ENCODE data around the gene TRIM32. TPM values are rescaled to one million over a fixed set of nuclear protein-coding genes. Genes with fewer than 3 reads are reported as not detected.

TRIM32 gene
- total and polyA plus RNA-seq, 2 donors (not counting 1 experiment from before 2014, with no cell fraction given), result 3.6 to 14.1 TPM

DNA sequence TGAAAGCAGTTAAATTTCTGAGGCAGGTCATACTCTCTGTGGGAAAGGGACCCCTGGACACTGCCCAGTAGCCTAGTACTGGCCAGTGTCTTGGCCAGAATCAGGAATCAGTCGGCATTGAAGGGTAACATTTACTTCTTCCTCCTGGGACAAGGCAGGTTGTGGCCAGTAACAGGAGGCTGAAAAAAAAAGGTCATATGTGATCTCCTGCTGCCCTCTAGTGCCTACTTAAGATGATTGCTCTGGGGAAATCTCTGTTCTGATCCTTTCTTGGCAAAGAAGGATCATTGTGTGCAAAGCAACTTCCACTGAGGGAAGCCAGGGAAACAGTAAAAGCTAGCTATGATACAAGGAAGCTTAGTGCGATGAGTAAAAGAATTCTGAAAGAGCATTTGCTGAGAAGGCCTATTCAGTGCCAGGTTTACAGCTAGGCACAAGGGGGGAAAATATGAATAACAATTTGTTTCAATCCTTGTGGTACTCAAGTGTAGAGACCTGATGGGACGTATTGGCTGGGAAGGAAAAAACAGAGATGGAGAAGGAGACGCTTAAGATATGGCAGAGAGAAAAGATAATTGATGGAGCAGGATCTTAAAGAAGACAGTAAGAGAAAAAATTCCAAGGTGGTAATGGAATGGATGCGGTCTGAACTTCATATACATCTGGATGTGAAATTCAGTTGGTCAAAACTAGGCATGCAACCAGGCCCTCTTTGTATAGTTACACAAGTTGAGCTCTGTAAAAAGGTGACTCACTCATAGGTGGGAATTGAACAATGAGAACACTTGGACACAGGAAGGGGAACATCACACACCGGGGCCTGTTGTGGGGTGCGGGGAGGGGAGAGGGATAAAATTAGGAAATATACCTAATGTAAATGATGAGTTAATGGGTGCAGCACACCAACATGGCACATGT is 25.8 kb upstream of the TRIM32 start:
- H3K9me3 ChIP-seq (ENCODE audit: control extremely low read depth in 1 of 3, control insufficient read depth in 2 of 3, insufficient read depth in 1 of 3, low read length in 2 of 3), result no peaks in the 10 kb centered on the region

More for the DNA sequence above, 25.8 kb upstream of the TRIM32 start:
- CTCF ChIA-PET, result interaction anchor here (0.8 to 3.7 kb wide), 2 partner anchors 20 to 1068 kb away, joined by 3 to 22 read pairs; no protein-coding TSS in a partner anchor
- no peak overlapping the region for H3K4me3 ChIP-seq (ENCODE audit: control extremely low read depth in 1 of 5, extremely low read depth in 1 of 5, insufficient read depth in 1 of 5, low read depth in 2 of 5, low read length in 4 of 5)
- Mint-ChIP-seq H3K27me3 (no peaks in the 10 kb centered on the region), H3K27ac (no peak overlapping the region), H3K9me3 (ENCODE audit: insufficient read depth) (no peaks in the 10 kb centered on the region), H3K4me1 (no peaks in the 10 kb centered on the region), H3K4me3 (no peak overlapping the region)
- WGBS (ENCODE audit: insufficient coverage), result 57% methylated on average over 5 of the region's 7 CpGs
- intact Hi-C loops (cut with micrococcal nuclease), result no loop called here
- no peak overlapping the region for H3K9ac ChIP-seq (ENCODE audit: low read length)
- peak; percentile 48 for DNase-seq
- H4K20me1 ChIP-seq (ENCODE audit: control insufficient read depth, insufficient read depth, low read length, poor library complexity, severe bottlenecking), result no peaks in the 10 kb centered on the region
- POLR2A ChIA-PET, result no interaction called here
- TF ChIP-seq EZH2 (IDR thresholded peaks at IDR 0.05; ENCODE audit: borderline replicate concordance, insufficient read depth, low read depth, low read length, poor library complexity, severe bottlenecking), result no peak
- TF ChIP-seq, protein P1, sequence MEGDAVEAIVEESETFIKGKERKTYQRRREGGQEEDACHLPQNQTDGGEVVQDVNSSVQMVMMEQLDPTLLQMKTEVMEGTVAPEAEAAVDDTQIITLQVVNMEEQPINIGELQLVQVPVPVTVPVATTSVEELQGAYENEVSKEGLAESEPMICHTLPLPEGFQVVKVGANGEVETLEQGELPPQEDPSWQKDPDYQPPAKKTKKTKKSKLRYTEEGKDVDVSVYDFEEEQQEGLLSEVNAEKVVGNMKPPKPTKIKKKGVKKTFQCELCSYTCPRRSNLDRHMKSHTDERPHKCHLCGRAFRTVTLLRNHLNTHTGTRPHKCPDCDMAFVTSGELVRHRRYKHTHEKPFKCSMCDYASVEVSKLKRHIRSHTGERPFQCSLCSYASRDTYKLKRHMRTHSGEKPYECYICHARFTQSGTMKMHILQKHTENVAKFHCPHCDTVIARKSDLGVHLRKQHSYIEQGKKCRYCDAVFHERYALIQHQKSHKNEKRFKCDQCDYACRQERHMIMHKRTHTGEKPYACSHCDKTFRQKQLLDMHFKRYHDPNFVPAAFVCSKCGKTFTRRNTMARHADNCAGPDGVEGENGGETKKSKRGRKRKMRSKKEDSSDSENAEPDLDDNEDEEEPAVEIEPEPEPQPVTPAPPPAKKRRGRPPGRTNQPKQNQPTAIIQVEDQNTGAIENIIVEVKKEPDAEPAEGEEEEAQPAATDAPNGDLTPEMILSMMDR (IDR thresholded peaks at IDR 0.05), result peak; percentile 71
- no peaks in the 10 kb centered on the region for H3K27me3 ChIP-seq (replicated peaks in 1 of 4; ENCODE audit: control extremely low read depth in 1 of 4, control insufficient read depth in 3 of 4, insufficient read depth in 4 of 4, low read length in 3 of 4)
- H3K27ac ChIP-seq (ENCODE audit: low read length in 2 of 2), result no peak overlapping the region
- no peak overlapping the region for H3K4me2 ChIP-seq (replicated peaks; ENCODE audit: low read depth, low read length, poor library complexity, severe bottlenecking)
- H3K79me2 ChIP-seq (ENCODE audit: control insufficient read depth, insufficient read depth, low read length), result no peaks in the 10 kb centered on the region
- no peaks in the 10 kb centered on the region for H3K4me1 ChIP-seq (ENCODE audit: control insufficient read depth in 2 of 2, insufficient read depth in 2 of 2, low read length in 2 of 2)
- no peaks in the 10 kb centered on the region for H3K36me3 ChIP-seq (replicated peaks in 1 of 2; ENCODE audit: control extremely low read depth in 1 of 2, control insufficient read depth in 1 of 2, extremely low read depth in 1 of 2, insufficient read depth in 2 of 2, low read length in 1 of 2)
- H2AFZ ChIP-seq (ENCODE audit: insufficient read depth, low read depth, low read length, poor library complexity, severe bottlenecking), result no peak overlapping the region
- peak; percentile 45 for ATAC-seq (ENCODE audit: low read depth)
